Chondrocyte (in vitro differentiated cells): Measurements from ENCODE around the gene GRID2. TPM values are rescaled to one million over a fixed set of nuclear protein-coding genes. Genes with fewer than 3 reads are reported as not detected.
"Not testable (repeated sequence)": the region's sequence is repeated elsewhere in the genome, so short reads cannot be mapped to it uniquely, and the experiment has no call there.

Experiments
- DNase-seq: peaks from one replicate; pipeline ENCODE4 v3.0.0; 2021; ENCODE audit warnings: mixed read lengths, low spot score
- H3K27ac Mint-ChIP-seq: one replicate; pipeline ENCODE4 v1.8.0; 2021; ENCODE audit warnings: mild to moderate bottlenecking, moderate library complexity, mixed read lengths; ENCODE audit not compliant: unreplicated experiment
- H3K27me3 Mint-ChIP-seq: 2 replicates; pipeline ENCODE4 v1.8.0; 2021; ENCODE audit warnings: low read depth, mixed read lengths
- H3K36me3 Mint-ChIP-seq: 2 replicates; pipeline ENCODE4 v1.8.0; 2021; ENCODE audit warnings: low read depth, mixed read lengths
- H3K4me1 Mint-ChIP-seq: 2 replicates; pipeline ENCODE4 v1.8.0; 2021; ENCODE audit warnings: low read depth, mild to moderate bottlenecking, mixed read lengths
- H3K4me3 Mint-ChIP-seq: one replicate; pipeline ENCODE4 v1.8.0; 2021; ENCODE audit warnings: mild to moderate bottlenecking, moderate library complexity, mixed read lengths; ENCODE audit not compliant: unreplicated experiment
- H3K9me3 Mint-ChIP-seq: 2 replicates; pipeline ENCODE4 v1.8.0; 2021; ENCODE audit warnings: low read depth, mixed read lengths
- CTCF ChIP-seq: fragments of 200-600 bp; sonication (generic); IDR thresholded peaks from 2 replicates; pipeline ENCODE4 v1.5.0; 2021; ENCODE audit warnings: antibody characterized with exemption, mild to moderate bottlenecking, moderate library complexity
- total RNA-seq: library from RNA; stranded (reverse); gene quantifications from 3 replicates; pipeline ENCODE4 v1.2.1, GENCODE V29; 2021

The GRID2 gene
- total RNA-seq, 1 donor from 2014 or later: not detected

- peaks cover 6% of the 10 kb centered on the region for H3K27me3 Mint-ChIP-seq
- TF ChIP-seq CTCF: no peak
- H3K4me1 Mint-ChIP-seq: peaks cover 3% of the 10 kb centered on the region
- no peak overlapping the region for H3K27ac Mint-ChIP-seq
- H3K9me3 Mint-ChIP-seq: no peaks in the 10 kb centered on the region
- DNase-seq: no peak
- H3K36me3 Mint-ChIP-seq: no peaks in the 10 kb centered on the region
- H3K4me3 Mint-ChIP-seq: no peak overlapping the region
Measured at GRCh38 chr4:92265021-92265420, 38.7 kb upstream of the GRID2 start.

GRCh38 chr4:92265798-92266197 lies 38.0 kb upstream of the GRID2 start:
- Mint-ChIP-seq H3K27me3 (peaks cover 6% of the 10 kb centered on the region), H3K4me3 (no peak overlapping the region), H3K9me3 (no peaks in the 10 kb centered on the region), H3K4me1 (peaks cover 3% of the 10 kb centered on the region), H3K27ac (no peak overlapping the region), H3K36me3 (no peaks in the 10 kb centered on the region)
- no peak for TF ChIP-seq CTCF
- DNase-seq: no peak

GRCh38 chr4:92266521-92266920 lies 37.2 kb upstream of the GRID2 start:
- no peak for DNase-seq
- Mint-ChIP-seq H3K4me3 (no peak overlapping the region), H3K4me1 (peaks cover 3% of the 10 kb centered on the region), H3K9me3 (no peaks in the 10 kb centered on the region), H3K27me3 (peaks cover 6% of the 10 kb centered on the region), H3K36me3 (no peaks in the 10 kb centered on the region), H3K27ac (no peak overlapping the region)
- no peak for TF ChIP-seq CTCF

- Mint-ChIP-seq H3K4me1 (no peaks in the 10 kb centered on the region), H3K9me3 (no peaks in the 10 kb centered on the region), H3K27ac (no peak overlapping the region), H3K36me3 (no peaks in the 10 kb centered on the region), H3K27me3 (peaks cover 4% of the 10 kb centered on the region), H3K4me3 (no peak overlapping the region)
- TF ChIP-seq CTCF: no peak
- no peak for DNase-seq
Measured at GRCh38 chr4:92268642-92269041, 35.1 kb upstream of the GRID2 start.

GRCh38 chr4:92270908-92271307 lies 32.9 kb upstream of the GRID2 start:
- no peak for DNase-seq
- no peaks in the 10 kb centered on the region for H3K9me3 Mint-ChIP-seq
- H3K4me1 Mint-ChIP-seq: no peaks in the 10 kb centered on the region
- no peak overlapping the region for H3K27ac Mint-ChIP-seq
- H3K27me3 Mint-ChIP-seq: peaks cover 11% of the 10 kb centered on the region
- H3K36me3 Mint-ChIP-seq: no peaks in the 10 kb centered on the region
- no peak overlapping the region for H3K4me3 Mint-ChIP-seq
- no peak for TF ChIP-seq CTCF

- H3K27ac Mint-ChIP-seq, DNase-seq, H3K4me1 Mint-ChIP-seq, H3K36me3 Mint-ChIP-seq, H3K9me3 Mint-ChIP-seq, H3K4me3 Mint-ChIP-seq: not testable (repeated sequence)
- peaks cover 13% of the 10 kb centered on the region for H3K27me3 Mint-ChIP-seq
Measured at GRCh38 chr4:92271551-92271950, 32.2 kb upstream of the GRID2 start.

GRCh38 chr4:92277057-92277881 lies 26.5 kb upstream of the GRID2 start:
- not testable (repeated sequence) for H3K4me3 Mint-ChIP-seq, H3K27ac Mint-ChIP-seq, H3K4me1 Mint-ChIP-seq

More at GRCh38 chr4:92277057-92277881, 26.5 kb upstream of the GRID2 start:
- DNase-seq, H3K36me3 Mint-ChIP-seq, H3K9me3 Mint-ChIP-seq: not testable (repeated sequence)
- H3K27me3 Mint-ChIP-seq: peaks cover 21% of the 10 kb centered on the region
